Measurements from ENCODE around the gene FLNC. TPM values are rescaled to one million over a fixed set of nuclear protein-coding genes. Genes with fewer than 3 reads are reported as not detected.
A peak's percentile ranks its signal among the peaks of the same experiment; 100 is the strongest.

Gene FLNC
- polyA plus RNA-seq, 2 of the 4 experiments (the other 2 are of a cell fraction), result 0.43 to 3.4 TPM

GRCh38 chr7:128855559-128855958 is 25.4 kb downstream of the FLNC start:
- Histone ChIP-seq H3K4me3 (no peak overlapping the region), H3K9me3 (no peaks in the 10 kb centered on the region), H3K27ac (no peak overlapping the region), H3K4me1 (no peaks in the 10 kb centered on the region), H3K4me2 (no peak overlapping the region)
- ATAC-seq, result peak in 1 of 2 experiments; percentile 18; a peak in 1 of 6 replicates
- DNase-seq (ENCODE audit: low read depth in 1 of 2, low spot score in 1 of 2), result no peak
- FAIRE-seq, result no peak
- ChIA-PET POLR2A (no interaction called here), CTCF (no interaction called here)
- 72% methylated on average over 3 of the region's 3 CpGs for WGBS (ENCODE audit: missing lambda C conversion rate)
- no peak for TF ChIP-seq ZSCAN20 (CRISPR knock-in tag; IDR thresholded peaks at IDR 0.05)
- no peak for TF ChIP-seq ZC3H11A (IDR thresholded peaks at IDR 0.05)
- TF ChIP-seq MYC (IDR thresholded peaks at IDR 0.05; ENCODE audit: borderline replicate concordance, low read length), result no peak
- no peak for TF ChIP-seq ATOH8 (CRISPR knock-in tag; IDR thresholded peaks at IDR 0.05; ENCODE audit: low read depth)
- TF ChIP-seq RCOR1 (IDR thresholded peaks at IDR 0.05; ENCODE audit: low read depth, low read length), result no peak
- TF ChIP-seq RFX5 (IDR thresholded peaks at IDR 0.05), result no peak
- no peak for TF ChIP-seq NFE2L2 (conservative IDR thresholded peaks at IDR 0.05; ENCODE audit: low read length)
- no peak for TF ChIP-seq FOSL2 (IDR thresholded peaks at IDR 0.05)
- TF ChIP-seq FOSL2 (CRISPR knock-in tag; IDR thresholded peaks at IDR 0.05), result no peak
- TF ChIP-seq NR3C1 (IDR thresholded peaks at IDR 0.05), result no peak
- no peak for TF ChIP-seq USF2 (IDR thresholded peaks at IDR 0.05)
- no peak for TF ChIP-seq SMC3 (IDR thresholded peaks at IDR 0.05)
- TF ChIP-seq NPAS2 (CRISPR knock-in tag; IDR thresholded peaks at IDR 0.05; ENCODE audit: borderline replicate concordance), result no peak
- no peak for TF ChIP-seq FOXS1 (CRISPR knock-in tag; IDR thresholded peaks at IDR 0.05)
- TF ChIP-seq MAFK (IDR thresholded peaks at IDR 0.05; ENCODE audit: partially characterized antibody), result no peak
- TF ChIP-seq CHD4 (IDR thresholded peaks at IDR 0.05; ENCODE audit: borderline replicate concordance), result no peak
- no peak for TF ChIP-seq ESRRA (IDR thresholded peaks at IDR 0.05; ENCODE audit: borderline replicate concordance, low read length)
- TF ChIP-seq SREBF2 (IDR thresholded peaks at IDR 0.05), result no peak
- TF ChIP-seq POLR2A (IDR thresholded peaks at IDR 0.05; ENCODE audit: low read length), result no peak
- no peak for TF ChIP-seq RAD21 (conservative IDR thresholded peaks at IDR 0.05 in 1 of 2, IDR thresholded peaks at IDR 0.05 in 1 of 2)

GRCh38 chr7:128856001-128856718 is 26.0 kb downstream of the FLNC start:
- Histone ChIP-seq H3K27ac (no peak overlapping the region), H3K4me1 (no peaks in the 10 kb centered on the region), H3K4me2 (no peak overlapping the region), H3K4me3 (no peak overlapping the region), H3K9me3 (no peaks in the 10 kb centered on the region)
- FAIRE-seq (no peak), DNase-seq (ENCODE audit: low read depth in 1 of 2, low spot score in 1 of 2) (no peak), ATAC-seq (no peak)
- WGBS (ENCODE audit: missing lambda C conversion rate), result 86% methylated on average over 7 of the region's 17 CpGs
- ChIA-PET CTCF (no interaction called here), POLR2A (no interaction called here)
- TF ChIP-seq CBX2 (IDR thresholded peaks at IDR 0.05; ENCODE audit: borderline replicate concordance, low read depth), result no peak
- TF ChIP-seq EHF (CRISPR knock-in tag; IDR thresholded peaks at IDR 0.05), result no peak
- TF ChIP-seq MAZ (IDR thresholded peaks at IDR 0.05; ENCODE audit: borderline replicate concordance, low read depth, low read length), result no peak
- TF ChIP-seq USF2 (IDR thresholded peaks at IDR 0.05), result no peak
- no peak for TF ChIP-seq ELK1 (IDR thresholded peaks at IDR 0.05; ENCODE audit: low read depth, low read length)
- TF ChIP-seq NFE2L2 (conservative IDR thresholded peaks at IDR 0.05; ENCODE audit: low read length), result no peak
- TF ChIP-seq REST (IDR thresholded peaks at IDR 0.05), result no peak
- TF ChIP-seq SREBF2 (IDR thresholded peaks at IDR 0.05), result no peak
